ENCODE data around the gene KLHL30. TPM values are rescaled to one million over a fixed set of nuclear protein-coding genes. Genes with fewer than 3 reads are reported as not detected.
A peak's percentile ranks its signal among the peaks of the same experiment; 100 is the strongest.

Gene KLHL30
- total RNA-seq, 4 donors from 2014 or later: 0.20 to 0.67 (median 0.38) TPM

GRCh38 chr2:238167344-238167715 is 28.9 kb downstream of the KLHL30 start:
- WGBS, 2 donors: 90 to 91% methylated on average over 6 to 7 of the region's 7 CpGs
- Histone ChIP-seq H3K27me3 (no peaks in the 10 kb centered on the region), H3K4me1 (peaks cover 64 to 90% of the 10 kb centered on the region in 2 donors), H3K27ac (peak overlapping the region in 2 of 3 donors; percentile 29 to 78), H3K36me3 (peaks cover 10 to 15% of the 10 kb centered on the region in 2 donors), H3K9me3 (no peaks in the 10 kb centered on the region), H3K4me3 (replicated peaks in 1 of 3) (no peak overlapping the region)
- TF ChIP-seq POLR2A (IDR thresholded peaks at IDR 0.05): no peak
- no peak for TF ChIP-seq CTCF (IDR thresholded peaks at IDR 0.05)
- intact Hi-C loops (cut with DNase I): no loop called here
- DNase-seq: no peak

- peaks cover 62 to 88% of the 10 kb centered on the region in 2 donors for H3K4me1 ChIP-seq
- H3K36me3 ChIP-seq: peaks cover 14 to 20% of the 10 kb centered on the region in 2 donors
- WGBS, 2 donors: 86 to 89% methylated on average over 6 to 8 of the region's 8 CpGs
- no peak for DNase-seq
- peak overlapping the region in 2 of 3 donors; percentile 29 to 78 for H3K27ac ChIP-seq
- no peaks in the 10 kb centered on the region for H3K27me3 ChIP-seq
- TF ChIP-seq CTCF (IDR thresholded peaks at IDR 0.05): no peak
- TF ChIP-seq POLR2A (IDR thresholded peaks at IDR 0.05): no peak
- H3K9me3 ChIP-seq: no peaks in the 10 kb centered on the region
- intact Hi-C loops (cut with DNase I): no loop called here
- no peak overlapping the region for H3K4me3 ChIP-seq (replicated peaks in 1 of 3)
Observed at GRCh38 chr2:238167761-238168160, 29.3 kb downstream of the KLHL30 start.

GRCh38 chr2:238168196-238169047 is 30.0 kb downstream of the KLHL30 start:
- peak overlapping the region in 2 of 3 donors; percentile 29 to 78 for H3K27ac ChIP-seq
- H3K27me3 ChIP-seq: no peaks in the 10 kb centered on the region
- H3K9me3 ChIP-seq: no peaks in the 10 kb centered on the region
- peaks cover 14 to 20% of the 10 kb centered on the region in 2 donors for H3K36me3 ChIP-seq
- H3K4me1 ChIP-seq: peaks cover 56 to 88% of the 10 kb centered on the region in 2 donors
- intact Hi-C loops (cut with DNase I): no loop called here
- no peak overlapping the region for H3K4me3 ChIP-seq (replicated peaks in 1 of 3)
- TF ChIP-seq CTCF (IDR thresholded peaks at IDR 0.05): no peak
- TF ChIP-seq POLR2A (IDR thresholded peaks at IDR 0.05): no peak
- 93 to 94% methylated on average over 12 to 13 of the region's 13 CpGs for WGBS, 2 donors
- DNase-seq: no peak

GRCh38 chr2:238169048-238169707 is 30.7 kb downstream of the KLHL30 start:
- Histone ChIP-seq H3K4me1 (peaks cover 63 to 88% of the 10 kb centered on the region in 2 donors), H3K9me3 (no peaks in the 10 kb centered on the region), H3K4me3 (replicated peaks in 1 of 3) (no peak overlapping the region), H3K27ac (peak overlapping the region in 1 of 3 donors; percentile 78), H3K36me3 (peaks cover 14 to 20% of the 10 kb centered on the region in 2 donors), H3K27me3 (no peaks in the 10 kb centered on the region)
- 67 to 70% methylated on average over 6 of the region's 6 CpGs for WGBS, 2 donors
- intact Hi-C loops (cut with DNase I): no loop called here
- no peak for DNase-seq
- TF ChIP-seq POLR2A (IDR thresholded peaks at IDR 0.05): no peak
- no peak for TF ChIP-seq CTCF (IDR thresholded peaks at IDR 0.05)
